GM12878 (cell line): ENCODE results near the gene LRRK1. TPM values are rescaled to one million over a fixed set of nuclear protein-coding genes. Genes with fewer than 3 reads are reported as not detected.

Source experiments
- ATAC-seq: fragments of 200-7000 bp; cut with Tn5 transposase; 3 replicates; pipeline ENCODE4 v1.9.1; 2020; ENCODE audit warnings: mild to moderate bottlenecking, moderate library complexity
- BruUV-seq: library from RNA; stranded (reverse); fragments of 400-500 nt; replicated peaks from 2 replicates; lab custom pipeline; 2021; lab: Mats Ljungman, UMichigan
- CTCF ChIA-PET: fragments of 300-600 bp; sonication (Branson Sonifier 250); formaldehyde crosslinking; extraction: SDS; loops from one replicate; lab custom pipeline; 2021; ENCODE audit warnings: inconsistent platforms; lab: Yijun Ruan, JAX
- POLR2A ChIA-PET: fragments of 350-600 bp; formaldehyde crosslinking; extraction: SDS; loops from one replicate; lab custom pipeline; 2021; ENCODE audit warnings: inconsistent platforms; lab: Charles Lee
- RAD21 ChIA-PET: fragments of 300-600 bp; sonication (Branson Sonifier 250); formaldehyde crosslinking; loops from one replicate; lab custom pipeline; 2023; ENCODE audit warnings: antibody characterized with exemption; ENCODE audit not compliant: unreplicated experiment; lab: Charles Lee
- SMC1A ChIA-PET: fragments of 300-600 bp; sonication (Branson Sonifier 250); formaldehyde crosslinking; loops from one replicate; lab custom pipeline; 2023; ENCODE audit not compliant: unreplicated experiment, uncharacterized antibody; lab: Charles Lee
- DNase-seq: peaks from one replicate; pipeline ENCODE4 v3.0.0-alpha.2; 2011; ENCODE audit warnings: low read depth, low spot score
- FAIRE-seq: peaks from 3 replicates; lab custom pipeline; 2011; peaks lifted over from hg19 to GRCh38; lab: Jason Lieb, UNC
- H2AFZ ChIP-seq: 2 replicates; pipeline ENCODE4 v1.6.0; 2011; ENCODE audit warnings: low read depth, low read length, control low read depth; ENCODE audit not compliant: control insufficient read depth
- H3K27ac ChIP-seq: 2 replicates; pipeline ENCODE4 v1.5.1; 2011; ENCODE audit warnings: control low read depth; ENCODE audit not compliant: control insufficient read depth, insufficient read depth
- H3K27me3 ChIP-seq, 2 experiments: replicated peaks in 1 of 2; 2 replicates each; pipeline versions ENCODE4 v1.6.0 to v1.6.1; 2011; ENCODE audit warnings: low read length in 1 of 2; ENCODE audit not compliant: control insufficient read depth in 2 of 2, insufficient read depth in 2 of 2
- H3K36me3 ChIP-seq, 2 experiments: 2 replicates each; pipeline ENCODE4 v1.5.1; 2011; ENCODE audit warnings: low read length in 1 of 2; ENCODE audit not compliant: control insufficient read depth in 2 of 2, insufficient read depth in 2 of 2
- H3K4me1 ChIP-seq: 2 replicates; pipeline ENCODE4 v1.6.1; 2011; ENCODE audit warnings: mild to moderate bottlenecking, low read length, moderate library complexity, mixed read lengths; ENCODE audit not compliant: control insufficient read depth, insufficient read depth
- H3K4me2 ChIP-seq: 2 replicates; pipeline ENCODE4 v1.6.0; 2011; ENCODE audit warnings: control low read depth; ENCODE audit not compliant: control insufficient read depth, insufficient read depth
- H3K4me3 ChIP-seq: fragments of 200-600 bp; sonication (generic); 2 replicates; pipeline ENCODE4 v1.5.1; 2016
- H3K79me2 ChIP-seq: 2 replicates; pipeline ENCODE4 v1.6.0; 2011; ENCODE audit warnings: low read length; ENCODE audit not compliant: control insufficient read depth, insufficient read depth
- H3K9ac ChIP-seq: 2 replicates; pipeline ENCODE4 v1.8.0; 2011; ENCODE audit warnings: low read length, control low read depth, mixed read lengths; ENCODE audit not compliant: control insufficient read depth, insufficient read depth
- H3K9me3 ChIP-seq: replicated peaks from 3 replicates; pipeline ENCODE4 v1.5.1; 2011; ENCODE audit warnings: mild to moderate bottlenecking, low read length; ENCODE audit not compliant: control insufficient read depth, insufficient read depth
- H4K20me1 ChIP-seq: 2 replicates; pipeline ENCODE4 v1.6.0; 2011; ENCODE audit not compliant: control insufficient read depth, insufficient read depth
- CBX5 ChIP-seq: sonication (generic); IDR thresholded peaks from 2 replicates; pipeline ENCODE4 v1.6.1; 2016; ENCODE audit warnings: low read depth, moderate library complexity, mild to moderate bottlenecking, inconsistent platforms
- CREM ChIP-seq: IDR thresholded peaks from 2 replicates; pipeline ENCODE4 v1.6.1; 2014; ENCODE audit warnings: antibody characterized with exemption, low read depth
- MEF2A ChIP-seq: IDR thresholded peaks from 2 replicates; pipeline ENCODE4 v1.6.1; 2011; ENCODE audit warnings: low read depth, mild to moderate bottlenecking, low read length, moderate library complexity; ENCODE audit not compliant: insufficient read depth
- RELA ChIP-seq: fragments of 450-650 bp; IDR thresholded peaks from 2 replicates; pipeline ENCODE4 v1.8.0; 2014; ENCODE audit warnings: borderline replicate concordance; ENCODE audit not compliant: partially characterized antibody
- SIN3A ChIP-seq: IDR thresholded peaks from 2 replicates; pipeline ENCODE4 v1.6.1; 2012; ENCODE audit warnings: low read depth, low read length, improper control_type of control experiment
- TARDBP ChIP-seq: IDR thresholded peaks from 2 replicates; pipeline ENCODE4 v1.6.1; 2016; ENCODE audit warnings: borderline replicate concordance
- TCF3 ChIP-seq: IDR thresholded peaks from 2 replicates; pipeline ENCODE4 v1.6.1; 2012; ENCODE audit warnings: low read depth, mild to moderate bottlenecking, low read length, borderline replicate concordance; ENCODE audit not compliant: insufficient read depth
- ZNF207 ChIP-seq: fragments of 450-650 bp; IDR thresholded peaks from 2 replicates; pipeline ENCODE4 v1.6.1; 2014; ENCODE audit warnings: antibody characterized with exemption, mild to moderate bottlenecking, borderline replicate concordance
- WGBS: methylation state at CpG from one replicate; pipeline ENCODE4 v1.1.6; 2016; ENCODE audit warnings: low lambda C conversion rate; ENCODE audit not compliant: insufficient replicate concordance, insufficient coverage; ENCODE audit errors: missing lambda C conversion rate; 5-methylcytosine and 5-hydroxymethylcytosine counted together
- in situ Hi-C: fragments of 300-500 bp; cut with MboI; formaldehyde crosslinking; loops from 9 replicates; pipeline ENCODE4 v1.14.3; 2018; ENCODE audit warnings: mixed read lengths
- intact Hi-C: fragments of 100-400 bp; cut with micrococcal nuclease; formaldehyde crosslinking; loops from one replicate; pipeline ENCODE4 v1.14.2; 2022; ENCODE audit not compliant: unreplicated experiment
- polyA plus RNA-seq, 11 experiments: library from polyadenylated mRNA; depleted of rRNA in 4 of 11; unstranded in 6 of 11; stranded (reverse) in 5 of 11; fragments of >200 nt; fragmentation: Nextera tagmentation in 4 of 11; fragmentation: Illumina TruSeq in 1 of 11; extraction: Ambion mirVana in 4 of 11; extraction: Trizol in 1 of 11; gene quantifications; 1 replicate in 1 of 11; 2 replicates in 10 of 11; pipeline versions ENCODE4 v1.2.1 to v1.2.3, GENCODE V29; 2011 to 2016; ENCODE audit warnings: inconsistent platforms in 2 of 11, missing spikeins in 2 of 11, low read depth in 1 of 11
- total RNA-seq, 4 experiments: library from RNA; depleted of rRNA in 3 of 4; stranded (reverse); fragments of >200 nt in 3 of 4; fragmentation: Illumina TruSeq in 1 of 4; extraction: Trizol in 1 of 4; gene quantifications; 2 replicates each; pipeline versions ENCODE4 v1.2.1 to v1.2.3, GENCODE V29; 2013 to 2021

Gene LRRK1
- total and polyA plus RNA-seq, 10 of the 15 experiments (the other 5 are each of a cell fraction or from before 2014, with no cell fraction given): 2.2 to 58.3 (median 17.9) TPM

DNA sequence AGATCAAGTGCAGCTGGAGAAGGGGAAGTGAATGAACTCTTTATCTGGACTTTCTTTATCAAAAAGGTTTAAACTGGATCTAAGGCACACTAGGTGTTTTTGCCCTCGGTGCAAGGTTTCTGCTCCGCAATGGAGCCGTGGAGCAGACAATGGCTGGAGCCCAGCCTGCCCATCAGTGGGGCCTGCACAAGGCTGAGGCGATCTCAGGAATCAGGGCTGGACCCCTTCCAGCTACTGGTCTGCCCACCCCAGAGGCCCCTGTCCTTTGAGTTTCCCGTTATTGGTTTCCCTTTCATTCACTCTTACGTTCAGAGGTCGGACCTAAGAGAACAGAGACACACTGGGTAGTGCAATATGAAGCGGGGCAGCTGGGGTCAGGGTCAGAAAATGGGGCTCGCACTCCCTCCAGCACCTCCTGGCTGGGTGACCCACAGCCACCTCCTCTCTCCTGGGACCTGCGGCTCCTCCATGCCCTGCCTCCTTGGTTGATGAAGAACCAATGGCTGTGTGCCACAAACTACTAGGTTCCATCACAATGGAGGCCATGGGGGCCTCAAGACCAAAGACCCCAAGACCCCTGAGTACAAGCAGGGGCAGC lies 168.1 kb downstream of the LRRK1 start:
- Histone ChIP-seq H3K4me1 (no peaks in the 10 kb centered on the region), H3K27me3 (no peaks in the 10 kb centered on the region), H4K20me1 (no peaks in the 10 kb centered on the region), H3K27ac (no peak overlapping the region), H3K9ac (no peak overlapping the region), H3K79me2 (no peaks in the 10 kb centered on the region), H3K9me3 (no peaks in the 10 kb centered on the region), H3K4me2 (no peak overlapping the region), H2AFZ (no peak overlapping the region), H3K36me3 (no peaks in the 10 kb centered on the region), H3K4me3 (no peak overlapping the region)
- 39% methylated on average over 10 of the region's 10 CpGs for WGBS
- no TSS peak for BruUV-seq
- FAIRE-seq (no peak), ATAC-seq (no peak), DNase-seq (no peak)
- intact Hi-C loops: loop anchor here (5.0 kb wide), 1 partner anchor 70 kb away; no protein-coding TSS in a partner anchor
- TF ChIP-seq CBX5 (no peak), RELA (no peak), SIN3A (no peak), TARDBP (no peak), TCF3 (no peak), ZNF207 (no peak), CREM (no peak), MEF2A (no peak)
- CTCF ChIA-PET: interaction anchor here (0.7 to 7.7 kb wide), 9 partner anchors 17 to 174 kb away, joined by 3 to 126 read pairs (median 5); partner anchors contain the start of gene CHSY1
- SMC1A ChIA-PET: interaction anchor here (0.8 to 2.7 kb wide), 7 partner anchors 10 to 188 kb away, joined by 3 to 25 read pairs (median 4); no protein-coding TSS in a partner anchor
- RAD21 ChIA-PET: interaction anchor here (0.5 to 7.4 kb wide), 3 partner anchors 169 to 183 kb away, joined by 3 to 69 read pairs (median 4); no protein-coding TSS in a partner anchor
- POLR2A ChIA-PET: no interaction called here
- in situ Hi-C loops: loop anchor here (5.0 kb wide), 1 partner anchor 175 kb away; no protein-coding TSS in a partner anchor
